ENCODE results near the gene MOB3A.

MOB3A gene

GRCh38 chr19:2058570-2059421, 37.3 kb downstream of the MOB3A start:
- DNase-seq = no peak

GRCh38 chr19:2057484-2058469, 38.3 kb downstream of the MOB3A start:
- DNase-seq = no peak

GRCh38 chr19:2056837-2057192, 39.3 kb downstream of the MOB3A start:
- DNase-seq = no peak

GRCh38 chr19:2055931-2056836, 39.9 kb downstream of the MOB3A start:
- no peak for DNase-seq

- DNase-seq = no peak
Measured at GRCh38 chr19:2054763-2055162, 41.4 kb downstream of the MOB3A start.

- no peak for DNase-seq
Measured at GRCh38 chr19:2053601-2054389, 42.3 kb downstream of the MOB3A start.

- no peak for DNase-seq
Measured at GRCh38 chr19:2051773-2052704, 44.1 kb downstream of the MOB3A start.

GRCh38 chr19:2050991-2051772, 44.9 kb downstream of the MOB3A start, which contains the start of gene MKNK2:
Gene MKNK2, minus strand, starts transcription at chr19:2051244. Its CDS starts 393 bp downstream, at chr19:2050851.
- peak; percentile 86 for DNase-seq

GRCh38 chr19:2050349-2050990, 45.7 kb downstream of the MOB3A start:
- no peak for DNase-seq

GRCh38 chr19:2049741-2050348, 46.3 kb downstream of the MOB3A start:
- no peak for DNase-seq

- no peak for DNase-seq
Measured at GRCh38 chr19:2048959-2049740, 47.0 kb downstream of the MOB3A start.

- DNase-seq = no peak
Measured at GRCh38 chr19:2048104-2048958, 47.8 kb downstream of the MOB3A start.

- no peak for DNase-seq
Measured at GRCh38 chr19:2047449-2048103, 48.5 kb downstream of the MOB3A start.

GRCh38 chr19:2047076-2047448, 49.1 kb downstream of the MOB3A start:
- no peak for DNase-seq

GRCh38 chr19:2046046-2046907, 49.8 kb downstream of the MOB3A start:
- no peak for DNase-seq

All from NCI-H1105 (cell line).